Right atrium auricular region (tissue), 2 donors: ENCODE data around the gene CCL3. TPM values are rescaled to one million over a fixed set of nuclear protein-coding genes. Genes with fewer than 3 reads are reported as not detected.

Source experiments
- DNase-seq: peaks from one replicate; pipeline ENCODE4 v3.0.0-alpha.2; 2019; ENCODE audit warnings: low spot score
- H3K27ac ChIP-seq, 2 donors: fragments of 200-600 bp; sonication (generic); 1 replicate in 1 of 2; 2 replicates in 1 of 2; pipeline ENCODE4 v1.5.1; 2016 to 2019
- H3K27me3 ChIP-seq, 2 donors: fragments of 200-600 bp; sonication (generic); one replicate each; pipeline versions ENCODE4 v1.5.1 to v1.6.0; 2017 to 2019
- H3K36me3 ChIP-seq: fragments of 200-600 bp; sonication (generic); one replicate; pipeline ENCODE4 v1.5.1; 2016
- H3K4me1 ChIP-seq, 2 donors: fragments of 200-600 bp; sonication (generic); one replicate each; pipeline versions ENCODE4 v1.5.1 to v1.6.0; 2017 to 2019
- H3K4me3 ChIP-seq, 2 donors: fragments of 200-600 bp; sonication (generic); 1 replicate in 1 of 2; 2 replicates in 1 of 2; pipeline ENCODE4 v1.5.1; 2017 to 2019; ENCODE audit warnings: mild to moderate bottlenecking in 1 of 2, moderate library complexity in 1 of 2
- H3K9me3 ChIP-seq, 2 donors: fragments of 200-600 bp; sonication (generic); one replicate each; pipeline ENCODE4 v1.5.1; 2019
- CTCF ChIP-seq, 2 donors: fragments of 200-600 bp; sonication (generic); IDR thresholded peaks; one replicate each; pipeline ENCODE4 v1.5.1; 2019; ENCODE audit warnings: antibody characterized with exemption in 2 of 2
- total RNA-seq, 2 donors: library from RNA; depleted of rRNA; stranded (reverse); fragments of >200 nt; gene quantifications; one replicate each; pipeline ENCODE4 v1.1.0, GENCODE V29; 2016

Gene CCL3
- total RNA-seq, 2 donors from 2014 or later: 1.0 to 2.0 TPM

- H3K36me3 ChIP-seq: no peaks in the 10 kb centered on the region
- no peak overlapping the region for H3K27ac ChIP-seq
- no peaks in the 10 kb centered on the region for H3K27me3 ChIP-seq
- H3K9me3 ChIP-seq: peaks cover 0 to 7% of the 10 kb centered on the region in 2 donors
- H3K4me3 ChIP-seq: no peak overlapping the region
- H3K4me1 ChIP-seq: no peaks in the 10 kb centered on the region
- no peak for TF ChIP-seq CTCF (IDR thresholded peaks at IDR 0.05)
- no peak for DNase-seq
Observed at GRCh38 chr17:36055921-36056520, 33.9 kb downstream of the CCL3 start.

- Histone ChIP-seq H3K9me3 (peaks cover 0 to 9% of the 10 kb centered on the region in 2 donors), H3K4me3 (no peak overlapping the region), H3K27ac (no peak overlapping the region), H3K36me3 (no peaks in the 10 kb centered on the region), H3K27me3 (no peaks in the 10 kb centered on the region), H3K4me1 (no peaks in the 10 kb centered on the region)
- no peak for TF ChIP-seq CTCF (IDR thresholded peaks at IDR 0.05)
- no peak for DNase-seq
Observed at GRCh38 chr17:36055171-36055570, 34.8 kb downstream of the CCL3 start.

- Histone ChIP-seq H3K4me1 (no peaks in the 10 kb centered on the region), H3K4me3 (no peak overlapping the region), H3K27ac (no peak overlapping the region), H3K27me3 (no peaks in the 10 kb centered on the region), H3K36me3 (no peaks in the 10 kb centered on the region), H3K9me3 (peaks cover 0 to 33% of the 10 kb centered on the region in 2 donors)
- no peak for TF ChIP-seq CTCF (IDR thresholded peaks at IDR 0.05)
- no peak for DNase-seq
Observed at GRCh38 chr17:36049643-36050042, 40.3 kb downstream of the CCL3 start.

- DNase-seq: no peak
- Histone ChIP-seq H3K36me3 (no peaks in the 10 kb centered on the region), H3K4me3 (no peak overlapping the region), H3K4me1 (no peaks in the 10 kb centered on the region), H3K9me3 (peaks cover 0 to 33% of the 10 kb centered on the region in 2 donors), H3K27me3 (no peaks in the 10 kb centered on the region), H3K27ac (no peak overlapping the region)
- no peak for TF ChIP-seq CTCF (IDR thresholded peaks at IDR 0.05)
Observed at GRCh38 chr17:36048066-36048465, 41.9 kb downstream of the CCL3 start.

Other genes with a start within 250 kb of the CCL3 start
- not detected for gene HEATR9, start 221.3 kb downstream of the CCL3 start, total RNA-seq
- 1 to 10 TPM; 1.0 to 3.1 TPM for gene CCL5, start 209.8 kb downstream of the CCL3 start, total RNA-seq
- not detected for gene RDM1, start 159.4 kb downstream of the CCL3 start, total RNA-seq
- not detected for gene LYZL6, start 146.4 kb downstream of the CCL3 start, total RNA-seq
- gene CCL16, start 108.6 kb downstream of the CCL3 start, total RNA-seq: not detected
- 10 to 100 TPM in 1 of 2 donors, 1 to 10 TPM in 1; 4.1 to 13.0 TPM for gene CCL14, start 103.4 kb downstream of the CCL3 start, total RNA-seq
- not detected for gene CCL15, start 88.6 kb downstream of the CCL3 start, total RNA-seq
- not detected for gene CCL23, start 72.2 kb downstream of the CCL3 start, total RNA-seq
- gene CCL18, start 25.9 kb downstream of the CCL3 start, total RNA-seq: 1 to 10 TPM; 1.0 to 3.6 TPM
- gene CCL4, start 13.7 kb upstream of the CCL3 start, total RNA-seq: 1 to 10 TPM; 1.7 to 2.8 TPM
- gene TBC1D3B, start 86.5 kb upstream of the CCL3 start, total RNA-seq: not detected
- not detected for gene CCL3L1, start 106.6 kb upstream of the CCL3 start, total RNA-seq
- gene CCL4L2, start 120.9 kb upstream of the CCL3 start, total RNA-seq: under 1 TPM in 1 of 2 donors, not detected in 1; 0.39 TPM
- gene TBC1D3I, start 174.4 kb upstream of the CCL3 start, total RNA-seq: not detected
- gene TBC1D3G, start 233.7 kb upstream of the CCL3 start, total RNA-seq: not detected